ENCODE data around the gene RSPH9. TPM values are rescaled to one million over a fixed set of nuclear protein-coding genes. Genes with fewer than 3 reads are reported as not detected.

RSPH9 gene
- total RNA-seq, 1 experiment from 2014 or later: not detected

DNA sequence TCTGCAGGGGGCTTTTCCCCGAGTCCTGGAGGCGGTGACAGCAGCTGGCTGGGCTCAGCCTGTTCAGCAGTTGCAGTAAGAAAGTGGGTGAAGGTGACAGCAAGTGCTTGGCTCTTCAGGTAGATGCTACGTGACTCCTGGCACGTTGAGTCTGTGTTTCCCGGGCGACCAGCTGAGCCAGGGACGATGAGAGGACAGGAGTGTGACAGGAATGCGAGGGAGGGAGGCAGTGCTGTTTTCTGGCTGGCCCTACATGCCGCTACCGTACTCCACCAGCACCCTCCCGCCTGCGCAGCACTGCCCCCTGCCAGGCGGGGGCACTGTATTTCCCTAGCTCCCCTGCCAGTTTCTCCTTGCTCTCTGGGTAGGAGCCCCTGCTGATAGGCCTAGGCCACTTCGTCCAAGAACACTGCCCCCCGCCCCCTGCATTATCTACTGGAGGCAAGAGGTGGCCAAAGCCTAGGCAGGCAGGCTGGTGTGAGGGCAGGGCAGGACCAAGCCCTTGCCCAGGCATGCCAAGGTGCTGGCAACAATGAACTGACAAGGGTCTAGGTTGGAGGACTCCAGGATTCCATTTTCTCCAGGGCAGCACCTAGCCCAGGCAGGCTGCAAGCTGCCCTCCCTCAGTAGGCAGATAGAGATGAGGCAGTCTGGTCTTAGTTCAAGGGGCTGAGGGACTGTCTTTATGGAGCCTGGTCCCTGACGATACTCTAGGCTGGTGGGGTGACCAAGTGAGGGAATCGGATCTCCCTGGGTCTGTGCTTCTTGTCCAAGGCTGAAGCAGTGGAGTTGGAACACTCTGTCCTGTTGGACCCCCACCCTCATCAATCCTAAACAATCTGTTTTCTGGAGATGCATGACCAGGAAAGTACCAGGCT lies 23.6 kb downstream of the RSPH9 start:
- Histone ChIP-seq H3K9me2 (replicated peaks; ENCODE audit: low read length) (no peaks in the 10 kb centered on the region), H3K36me3 (ENCODE audit: low read depth, low read length) (peaks cover 4% of the 10 kb centered on the region; the same call in 1 of the 2 replicates), H3K27me3 (ENCODE audit: low read length) (no peaks in the 10 kb centered on the region), H3K9ac (ENCODE audit: low read length) (no peak overlapping the region), H3K27ac (ENCODE audit: low read length) (peak overlapping the region; percentile 28), H4K20me1 (ENCODE audit: low read length) (no peaks in the 10 kb centered on the region), H3K4me2 (ENCODE audit: low read length) (peak overlapping the region; percentile 65), H3F3A (ENCODE audit: low read length, unreplicated experiment) (no peaks in the 10 kb centered on the region), H3K79me2 (ENCODE audit: low read length) (no peaks in the 10 kb centered on the region), H3K4me3 (ENCODE audit: low read length) (no peak overlapping the region), H2AFZ (ENCODE audit: low read length) (no peak overlapping the region), H3K4me1 (ENCODE audit: insufficient read depth, low read length) (peaks cover 46% of the 10 kb centered on the region), H3K9me3 (ENCODE audit: low read length) (no peaks in the 10 kb centered on the region)
- CTCF ChIA-PET: interaction anchor here (1.0 to 2.2 kb wide), 3 partner anchors 12 to 96 kb away, joined by 3 to 10 read pairs (median 6); no protein-coding TSS in a partner anchor
- no TSS peak for BruUV-seq (replicated peaks)
- POLR2A ChIA-PET (ENCODE audit: unreplicated experiment): no interaction called here
- no peak for TF ChIP-seq EZH2 (IDR thresholded peaks at IDR 0.05; ENCODE audit: low read length, unreplicated experiment)
- TF ChIP-seq, protein P1, sequence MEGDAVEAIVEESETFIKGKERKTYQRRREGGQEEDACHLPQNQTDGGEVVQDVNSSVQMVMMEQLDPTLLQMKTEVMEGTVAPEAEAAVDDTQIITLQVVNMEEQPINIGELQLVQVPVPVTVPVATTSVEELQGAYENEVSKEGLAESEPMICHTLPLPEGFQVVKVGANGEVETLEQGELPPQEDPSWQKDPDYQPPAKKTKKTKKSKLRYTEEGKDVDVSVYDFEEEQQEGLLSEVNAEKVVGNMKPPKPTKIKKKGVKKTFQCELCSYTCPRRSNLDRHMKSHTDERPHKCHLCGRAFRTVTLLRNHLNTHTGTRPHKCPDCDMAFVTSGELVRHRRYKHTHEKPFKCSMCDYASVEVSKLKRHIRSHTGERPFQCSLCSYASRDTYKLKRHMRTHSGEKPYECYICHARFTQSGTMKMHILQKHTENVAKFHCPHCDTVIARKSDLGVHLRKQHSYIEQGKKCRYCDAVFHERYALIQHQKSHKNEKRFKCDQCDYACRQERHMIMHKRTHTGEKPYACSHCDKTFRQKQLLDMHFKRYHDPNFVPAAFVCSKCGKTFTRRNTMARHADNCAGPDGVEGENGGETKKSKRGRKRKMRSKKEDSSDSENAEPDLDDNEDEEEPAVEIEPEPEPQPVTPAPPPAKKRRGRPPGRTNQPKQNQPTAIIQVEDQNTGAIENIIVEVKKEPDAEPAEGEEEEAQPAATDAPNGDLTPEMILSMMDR (conservative IDR thresholded peaks at IDR 0.05; ENCODE audit: low read depth, low read length): peak; percentile 79
- no peak for TF ChIP-seq EZH2phosphoT487 (IDR thresholded peaks at IDR 0.05; ENCODE audit: borderline replicate concordance, low read length)
- DNase-seq: peak; percentile 92
- peak; percentile 76 for ATAC-seq
- intact Hi-C loops (cut with micrococcal nuclease): loop anchor here (5.0 to 10.0 kb wide), 2 partner anchors 56 to 84 kb away; no protein-coding TSS in a partner anchor

DNA sequence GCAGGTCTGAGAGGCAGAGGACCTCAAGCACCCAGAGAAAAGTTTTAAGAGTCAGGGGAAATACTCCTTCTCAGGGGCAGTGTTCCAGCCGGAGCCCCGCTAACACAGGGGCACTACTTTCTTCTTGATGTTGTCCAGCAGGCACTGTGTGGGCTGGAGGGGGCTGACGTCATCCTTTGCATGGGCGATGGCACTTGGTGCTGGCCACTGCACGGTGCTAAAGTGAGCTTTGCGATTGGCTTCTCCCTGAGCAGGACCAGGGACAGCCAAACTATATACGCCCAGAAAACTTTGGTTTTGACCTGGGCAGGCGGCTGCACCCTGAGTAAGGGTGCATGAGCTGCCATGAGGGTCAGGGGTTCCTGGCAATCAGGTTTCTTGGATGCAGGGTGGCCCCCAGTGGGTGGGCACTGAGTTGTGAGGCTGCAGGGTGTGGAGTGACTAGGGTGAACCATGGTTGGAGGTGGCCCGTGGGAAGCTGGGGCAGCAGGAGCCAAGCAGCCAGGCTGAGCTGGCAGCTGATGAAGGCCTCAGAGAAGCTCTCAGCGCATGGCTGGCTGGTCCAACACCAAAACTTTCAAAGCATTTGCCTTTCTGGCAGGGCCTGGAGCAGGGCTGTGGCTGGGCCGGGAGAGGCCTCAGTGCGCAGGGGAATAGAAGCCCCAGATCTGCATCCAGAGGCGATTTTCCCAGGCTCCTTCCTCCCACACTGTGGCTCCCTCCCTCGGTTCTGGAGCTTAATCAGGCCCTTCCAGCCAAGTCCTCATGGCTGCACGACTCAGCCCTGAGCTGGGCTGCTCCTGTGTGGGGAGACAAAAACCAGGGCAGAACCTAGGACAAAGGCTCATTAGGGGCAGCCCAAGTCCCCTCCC lies 24.4 kb downstream of the RSPH9 start:
- TF ChIP-seq EZH2phosphoT487 (IDR thresholded peaks at IDR 0.05; ENCODE audit: borderline replicate concordance, low read length) (no peak), EZH2 (IDR thresholded peaks at IDR 0.05; ENCODE audit: low read length, unreplicated experiment) (no peak)
- TF ChIP-seq, protein P1 (conservative IDR thresholded peaks at IDR 0.05; ENCODE audit: low read depth, low read length): no peak
- DNase-seq (no peak), ATAC-seq (no peak)
- no peaks in the 10 kb centered on the region for H3K79me2 ChIP-seq (ENCODE audit: low read length)
- no peaks in the 10 kb centered on the region for H3K9me3 ChIP-seq (ENCODE audit: low read length)
- H3K4me3 ChIP-seq (ENCODE audit: low read length): no peak overlapping the region
- peak overlapping the region; percentile 35 for H3K4me2 ChIP-seq (ENCODE audit: low read length)
- peaks cover 46% of the 10 kb centered on the region for H3K4me1 ChIP-seq (ENCODE audit: insufficient read depth, low read length)
- intact Hi-C loops (cut with micrococcal nuclease): loop anchor here (5.0 to 10.0 kb wide), 2 partner anchors 56 to 83 kb away; no protein-coding TSS in a partner anchor
- BruUV-seq (replicated peaks): no TSS peak
- H3F3A ChIP-seq (ENCODE audit: low read length, unreplicated experiment): no peaks in the 10 kb centered on the region
- no peak overlapping the region for H2AFZ ChIP-seq (ENCODE audit: low read length)
- peaks cover 13% of the 10 kb centered on the region for H3K36me3 ChIP-seq (ENCODE audit: low read depth, low read length)
- CTCF ChIA-PET: interaction anchor here (1.1 kb wide), 1 partner anchor 104 kb away, joined by 3 read pairs; no protein-coding TSS in a partner anchor
- H4K20me1 ChIP-seq (ENCODE audit: low read length): no peaks in the 10 kb centered on the region
- no peaks in the 10 kb centered on the region for H3K27me3 ChIP-seq (ENCODE audit: low read length)
- H3K27ac ChIP-seq (ENCODE audit: low read length): peak overlapping the region; percentile 80
- H3K9me2 ChIP-seq (replicated peaks; ENCODE audit: low read length): no peaks in the 10 kb centered on the region
- POLR2A ChIA-PET (ENCODE audit: unreplicated experiment): no interaction called here
- no peak overlapping the region; the same call in 1 of the 2 replicates for H3K9ac ChIP-seq (ENCODE audit: low read length)

Data from PC-3 (cell line).